Measurements from ENCODE around the gene CELSR1.

Gene CELSR1

DNA sequence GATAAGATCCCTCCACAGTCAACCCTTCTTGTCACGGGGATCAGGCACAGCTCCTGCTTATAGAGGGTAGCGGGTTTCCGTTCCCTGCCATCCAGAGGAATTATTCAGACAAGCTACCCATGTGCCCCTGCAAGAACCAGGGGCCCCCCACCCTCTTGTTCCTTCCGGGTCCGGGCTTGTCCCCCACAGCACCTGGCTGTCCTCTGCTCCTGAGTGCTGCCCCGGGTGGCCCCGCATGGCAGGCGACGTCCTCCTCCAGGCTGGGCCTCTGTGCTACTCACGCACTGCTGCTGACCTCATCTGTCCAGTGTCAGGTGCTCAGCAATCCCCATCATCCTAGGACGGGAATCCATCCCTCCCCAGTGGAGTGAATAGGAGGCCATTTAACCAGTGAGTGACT lies 24.7 kb downstream of the CELSR1 start:
- H3K27ac ChIP-seq (ENCODE audit: low read length), result no peak overlapping the region
- no peak for DNase-seq
- H3K4me3 ChIP-seq (ENCODE audit: low read length), result no peak overlapping the region

DNA sequence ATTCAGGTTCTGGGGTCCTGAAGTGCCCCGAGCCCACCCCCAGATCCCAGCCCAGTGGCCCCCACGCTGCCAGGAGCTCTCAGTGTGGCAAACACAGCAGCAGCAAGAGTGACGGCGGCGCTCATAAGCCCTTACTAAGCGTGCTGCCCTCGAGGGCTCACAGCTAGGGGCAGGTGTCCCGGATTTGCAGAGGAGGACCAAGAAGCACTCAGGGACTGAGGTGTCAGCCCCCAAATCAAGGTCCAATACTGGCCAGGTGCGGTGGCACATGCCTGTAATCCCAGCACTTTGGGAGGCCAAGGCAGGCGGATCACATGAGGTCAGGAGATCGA lies 25.4 kb downstream of the CELSR1 start:
- Histone ChIP-seq H3K4me1 (ENCODE audit: low read length) (no peaks in the 10 kb centered on the region), H4K20me1 (ENCODE audit: insufficient read depth, low read length) (no peaks in the 10 kb centered on the region), H3K4me2 (ENCODE audit: low read depth, low read length) (no peak overlapping the region), H3K4me3 (ENCODE audit: low read length) (no peak overlapping the region), H3K9me3 (replicated peaks; ENCODE audit: insufficient read depth, low read length) (no peaks in the 10 kb centered on the region), H2AFZ (ENCODE audit: low read length) (no peak overlapping the region), H3K9ac (ENCODE audit: low read length) (no peak overlapping the region), H3K27me3 (replicated peaks; ENCODE audit: insufficient read depth, low read length) (peaks cover 4% of the 10 kb centered on the region; the same call in 1 of the 2 replicates), H3K79me2 (ENCODE audit: low read length) (no peaks in the 10 kb centered on the region), H3F3A (ENCODE audit: insufficient read depth, low read length) (no peaks in the 10 kb centered on the region), H3K27ac (ENCODE audit: low read length) (no peak overlapping the region), H3K9me2 (replicated peaks; ENCODE audit: insufficient read depth, low read length) (no peaks in the 10 kb centered on the region), H3K36me3 (replicated peaks; ENCODE audit: insufficient read depth, low read length) (no peaks in the 10 kb centered on the region)
- no peak for DNase-seq
- no peak for TF ChIP-seq EZH2phosphoT487 (IDR thresholded peaks at IDR 0.05; ENCODE audit: low read length)
- TF ChIP-seq, protein P1, sequence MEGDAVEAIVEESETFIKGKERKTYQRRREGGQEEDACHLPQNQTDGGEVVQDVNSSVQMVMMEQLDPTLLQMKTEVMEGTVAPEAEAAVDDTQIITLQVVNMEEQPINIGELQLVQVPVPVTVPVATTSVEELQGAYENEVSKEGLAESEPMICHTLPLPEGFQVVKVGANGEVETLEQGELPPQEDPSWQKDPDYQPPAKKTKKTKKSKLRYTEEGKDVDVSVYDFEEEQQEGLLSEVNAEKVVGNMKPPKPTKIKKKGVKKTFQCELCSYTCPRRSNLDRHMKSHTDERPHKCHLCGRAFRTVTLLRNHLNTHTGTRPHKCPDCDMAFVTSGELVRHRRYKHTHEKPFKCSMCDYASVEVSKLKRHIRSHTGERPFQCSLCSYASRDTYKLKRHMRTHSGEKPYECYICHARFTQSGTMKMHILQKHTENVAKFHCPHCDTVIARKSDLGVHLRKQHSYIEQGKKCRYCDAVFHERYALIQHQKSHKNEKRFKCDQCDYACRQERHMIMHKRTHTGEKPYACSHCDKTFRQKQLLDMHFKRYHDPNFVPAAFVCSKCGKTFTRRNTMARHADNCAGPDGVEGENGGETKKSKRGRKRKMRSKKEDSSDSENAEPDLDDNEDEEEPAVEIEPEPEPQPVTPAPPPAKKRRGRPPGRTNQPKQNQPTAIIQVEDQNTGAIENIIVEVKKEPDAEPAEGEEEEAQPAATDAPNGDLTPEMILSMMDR (IDR thresholded peaks at IDR 0.05; ENCODE audit: low read length), result no peak
- no peak for TF ChIP-seq EZH2 (optimal IDR thresholded peaks at IDR 0.05; ENCODE audit: low read depth, low read length)

More for the DNA sequence above, 24.7 kb downstream of the CELSR1 start:
- H2AFZ ChIP-seq (ENCODE audit: low read length), result no peak overlapping the region
- H3K9ac ChIP-seq (ENCODE audit: low read length), result no peak overlapping the region
- no peak overlapping the region for H3K4me2 ChIP-seq (ENCODE audit: low read depth, low read length)
- no peaks in the 10 kb centered on the region for H3K4me1 ChIP-seq (ENCODE audit: low read length)
- TF ChIP-seq EZH2 (optimal IDR thresholded peaks at IDR 0.05; ENCODE audit: low read depth, low read length), result no peak
- TF ChIP-seq, protein P1 (IDR thresholded peaks at IDR 0.05; ENCODE audit: low read length), result no peak
- H3K27me3 ChIP-seq (replicated peaks; ENCODE audit: insufficient read depth, low read length), result peaks cover 4% of the 10 kb centered on the region; the same call in 1 of the 2 replicates
- H4K20me1 ChIP-seq (ENCODE audit: insufficient read depth, low read length), result no peaks in the 10 kb centered on the region
- H3K36me3 ChIP-seq (replicated peaks; ENCODE audit: insufficient read depth, low read length), result no peaks in the 10 kb centered on the region
- H3K9me3 ChIP-seq (replicated peaks; ENCODE audit: insufficient read depth, low read length), result no peaks in the 10 kb centered on the region
- H3F3A ChIP-seq (ENCODE audit: insufficient read depth, low read length), result no peaks in the 10 kb centered on the region
- H3K9me2 ChIP-seq (replicated peaks; ENCODE audit: insufficient read depth, low read length), result no peaks in the 10 kb centered on the region
- H3K79me2 ChIP-seq (ENCODE audit: low read length), result no peaks in the 10 kb centered on the region

DNA sequence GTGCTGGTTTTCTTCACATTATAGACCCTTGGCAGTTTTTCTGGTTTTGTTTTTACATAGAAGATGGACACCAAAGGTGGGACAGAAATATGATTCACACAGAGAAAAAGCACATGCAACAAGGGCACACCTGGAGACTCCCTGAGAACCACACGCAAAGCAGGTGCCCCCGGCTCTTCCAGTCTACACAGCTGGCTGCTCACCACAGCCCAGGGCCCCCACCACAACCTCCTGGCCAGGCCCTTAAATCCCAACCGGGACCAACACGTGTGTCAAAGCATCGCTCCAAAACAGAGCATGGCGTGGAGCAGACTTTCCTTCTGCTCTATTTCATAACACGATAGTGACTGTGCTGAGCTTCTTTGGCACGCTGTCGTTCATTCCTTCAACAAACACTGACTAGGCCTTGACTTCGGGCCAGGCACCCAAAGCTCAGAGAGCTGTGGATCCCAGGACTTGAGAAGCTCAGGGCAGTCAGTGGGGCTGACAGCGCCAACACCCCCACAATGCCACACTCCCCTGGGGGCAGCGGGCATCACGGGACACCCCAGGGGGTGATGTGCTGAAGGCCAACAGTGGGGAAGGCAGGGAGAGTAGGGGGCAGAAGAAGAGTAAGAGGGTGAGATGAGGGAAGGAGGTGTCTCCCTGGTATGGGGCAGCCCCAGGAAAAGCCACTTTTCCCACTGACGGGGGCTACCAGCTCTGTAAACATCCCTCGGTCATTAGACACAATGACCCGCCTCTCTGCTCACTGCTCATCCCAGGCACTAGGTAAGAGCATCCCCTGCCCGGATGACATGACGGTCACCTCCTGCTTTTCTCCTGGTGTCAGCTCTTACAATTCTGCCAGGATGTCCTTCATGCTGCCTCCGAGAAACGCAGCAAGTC lies 26.0 kb downstream of the CELSR1 start:
- TF ChIP-seq, protein P1 (IDR thresholded peaks at IDR 0.05; ENCODE audit: low read length), result no peak
- no peak for TF ChIP-seq EZH2 (optimal IDR thresholded peaks at IDR 0.05; ENCODE audit: low read depth, low read length)
- no peak for TF ChIP-seq EZH2phosphoT487 (IDR thresholded peaks at IDR 0.05; ENCODE audit: low read length)
- no peaks in the 10 kb centered on the region for H3F3A ChIP-seq (ENCODE audit: insufficient read depth, low read length)
- no peak overlapping the region for H2AFZ ChIP-seq (ENCODE audit: low read length)
- H3K27me3 ChIP-seq (replicated peaks; ENCODE audit: insufficient read depth, low read length), result 0 out of 2 replicates have a peak, but pooled peaks cover 4% of the 10 kb centered on the region
- H4K20me1 ChIP-seq (ENCODE audit: insufficient read depth, low read length), result no peaks in the 10 kb centered on the region
- H3K36me3 ChIP-seq (replicated peaks; ENCODE audit: insufficient read depth, low read length), result no peaks in the 10 kb centered on the region
- H3K9me2 ChIP-seq (replicated peaks; ENCODE audit: insufficient read depth, low read length), result no peaks in the 10 kb centered on the region
- H3K4me2 ChIP-seq (ENCODE audit: low read depth, low read length), result no peak overlapping the region
- no peak overlapping the region for H3K27ac ChIP-seq (ENCODE audit: low read length)
- H3K9me3 ChIP-seq (replicated peaks; ENCODE audit: insufficient read depth, low read length), result no peaks in the 10 kb centered on the region
- H3K4me3 ChIP-seq (ENCODE audit: low read length), result no peak overlapping the region
- no peak for DNase-seq
- H3K9ac ChIP-seq (ENCODE audit: low read length), result no peak overlapping the region
- no peaks in the 10 kb centered on the region for H3K79me2 ChIP-seq (ENCODE audit: low read length)
- H3K4me1 ChIP-seq (ENCODE audit: low read length), result no peaks in the 10 kb centered on the region
